Endodermal cell (in vitro differentiated cells): Measurements from ENCODE around the gene VAMP5. TPM values are rescaled to one million over a fixed set of nuclear protein-coding genes. Genes with fewer than 3 reads are reported as not detected.

Source experiments
- DNase-seq: peaks from one replicate; pipeline ENCODE4 v3.0.0-alpha.2; 2017
- H3K27ac ChIP-seq: 2 replicates; pipeline ENCODE4 v1.5.1; 2013; ENCODE audit warnings: mild to moderate bottlenecking, low read depth, low read length, moderate library complexity
- H3K27me3 ChIP-seq: 2 replicates; pipeline ENCODE4 v1.6.1; 2013; ENCODE audit warnings: mild to moderate bottlenecking, low read length, moderate library complexity; ENCODE audit not compliant: insufficient read depth, control insufficient read depth, poor library complexity, severe bottlenecking
- H3K36me3 ChIP-seq: 2 replicates; pipeline ENCODE4 v1.7.0; 2013; ENCODE audit warnings: mild to moderate bottlenecking, low read length, moderate library complexity; ENCODE audit not compliant: control insufficient read depth, insufficient read depth
- H3K4me1 ChIP-seq: one replicate; pipeline ENCODE4 v1.7.0; 2013; ENCODE audit warnings: low read length; ENCODE audit not compliant: control insufficient read depth, insufficient read depth
- H3K4me3 ChIP-seq: 2 replicates; pipeline ENCODE4 v1.5.1; 2013; ENCODE audit warnings: mild to moderate bottlenecking, low read length, moderate library complexity
- H3K9ac ChIP-seq: 2 replicates; pipeline ENCODE4 v1.6.1; 2013; ENCODE audit warnings: mild to moderate bottlenecking, low read length, moderate library complexity; ENCODE audit not compliant: poor library complexity, severe bottlenecking; ENCODE audit errors: extremely low read depth
- H3K9me3 ChIP-seq: 2 replicates; pipeline ENCODE4 v1.6.1; 2013; ENCODE audit warnings: mild to moderate bottlenecking, low read length, moderate library complexity; ENCODE audit not compliant: control insufficient read depth
- H3K27ac Mint-ChIP-seq: 2 replicates; pipeline ENCODE4 v1.8.0; 2020; ENCODE audit warnings: mixed read lengths
- H3K27me3 Mint-ChIP-seq: 2 replicates; pipeline ENCODE4 v1.8.0; 2021; ENCODE audit warnings: mild to moderate bottlenecking, mixed read lengths; ENCODE audit not compliant: insufficient read depth
- H3K36me3 Mint-ChIP-seq: 2 replicates; pipeline ENCODE4 v1.8.0; 2020; ENCODE audit warnings: low read depth, mixed read lengths
- H3K4me1 Mint-ChIP-seq: 2 replicates; pipeline ENCODE4 v1.8.0; 2020; ENCODE audit warnings: mixed read lengths
- H3K4me3 Mint-ChIP-seq: 2 replicates; pipeline ENCODE4 v1.8.0; 2020; ENCODE audit warnings: mild to moderate bottlenecking, moderate library complexity, mixed read lengths
- H3K9me3 Mint-ChIP-seq: 2 replicates; pipeline ENCODE4 v1.8.0; 2020; ENCODE audit warnings: mild to moderate bottlenecking, mixed read lengths
- WGBS, 2 experiments: methylation state at CpG; one replicate each; pipeline versions ENCODE4 v1.1.5 to v1.1.7; 2013; ENCODE audit warnings: missing lambda C conversion rate in 2 of 2, mixed read lengths in 1 of 2; ENCODE audit not compliant: insufficient coverage in 1 of 2, insufficient read length in 1 of 2; 5-methylcytosine and 5-hydroxymethylcytosine counted together
- total RNA-seq, 2 donors: library from RNA; stranded (reverse); fragmentation: NEBNext Ultra II Directional in 1 of 2; extraction: Animal tissue kit (Norgen Biotek cat#: 25700) in 1 of 2; gene quantifications; 2 replicates in 1 of 2; 3 replicates in 1 of 2; pipeline ENCODE4 v1.2.1, GENCODE V29; 2021
- TF ChIP-seq, protein P1 (sequence below): fragments of 200-600 bp; sonication (generic); conservative IDR thresholded peaks from 2 replicates; pipeline ENCODE4 v1.5.0; 2021; ENCODE audit warnings: antibody characterized with exemption, mild to moderate bottlenecking

Gene VAMP5
- total RNA-seq, 2 donors from 2014 or later: 6.3 to 13.9 TPM

DNA sequence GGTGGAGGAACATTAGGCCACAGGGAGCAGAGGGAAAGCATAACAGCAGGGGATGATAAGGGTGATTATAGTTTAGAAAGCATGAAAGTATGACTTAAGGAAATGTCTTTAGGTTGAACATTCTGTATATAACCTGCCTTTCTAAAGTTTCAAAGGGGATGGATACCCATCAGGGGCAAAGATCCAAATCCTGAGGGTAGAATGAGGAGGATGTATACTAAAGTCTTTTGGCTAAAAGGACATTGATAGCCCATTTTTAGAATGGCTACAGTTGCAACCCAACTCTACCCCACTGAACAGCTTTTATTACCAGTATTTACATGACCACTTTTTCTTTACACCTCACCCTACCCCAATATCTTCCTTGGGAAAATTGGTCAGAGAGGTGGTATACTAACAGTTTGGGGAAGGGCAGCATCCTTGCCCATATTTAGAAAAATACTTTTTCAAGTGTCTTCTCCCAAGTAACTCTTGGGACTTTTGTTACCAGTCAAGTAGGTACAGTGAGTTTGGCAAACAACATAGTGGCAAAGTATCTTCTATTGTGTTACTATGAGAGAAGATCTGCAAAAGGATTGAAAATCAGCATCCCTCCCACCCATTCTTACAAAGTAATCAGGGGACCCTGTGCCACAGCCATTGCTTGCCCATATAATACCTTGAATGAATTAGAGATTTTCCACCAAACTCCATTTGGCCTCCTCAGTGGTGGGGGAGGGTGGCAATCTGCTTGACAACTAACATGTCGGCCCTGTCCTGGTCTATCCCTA lies 37.0 kb upstream of the VAMP5 start:
- Histone ChIP-seq H3K27ac (no peak overlapping the region), H3K9me3 (no peaks in the 10 kb centered on the region), H3K27me3 (no peaks in the 10 kb centered on the region), H3K4me3 (no peak overlapping the region), H3K9ac (no peak overlapping the region), H3K36me3 (peaks cover 86% of the 10 kb centered on the region), H3K4me1 (peaks cover 3% of the 10 kb centered on the region)
- peaks cover 80% of the 10 kb centered on the region for H3K36me3 Mint-ChIP-seq
- TF ChIP-seq, protein P1, sequence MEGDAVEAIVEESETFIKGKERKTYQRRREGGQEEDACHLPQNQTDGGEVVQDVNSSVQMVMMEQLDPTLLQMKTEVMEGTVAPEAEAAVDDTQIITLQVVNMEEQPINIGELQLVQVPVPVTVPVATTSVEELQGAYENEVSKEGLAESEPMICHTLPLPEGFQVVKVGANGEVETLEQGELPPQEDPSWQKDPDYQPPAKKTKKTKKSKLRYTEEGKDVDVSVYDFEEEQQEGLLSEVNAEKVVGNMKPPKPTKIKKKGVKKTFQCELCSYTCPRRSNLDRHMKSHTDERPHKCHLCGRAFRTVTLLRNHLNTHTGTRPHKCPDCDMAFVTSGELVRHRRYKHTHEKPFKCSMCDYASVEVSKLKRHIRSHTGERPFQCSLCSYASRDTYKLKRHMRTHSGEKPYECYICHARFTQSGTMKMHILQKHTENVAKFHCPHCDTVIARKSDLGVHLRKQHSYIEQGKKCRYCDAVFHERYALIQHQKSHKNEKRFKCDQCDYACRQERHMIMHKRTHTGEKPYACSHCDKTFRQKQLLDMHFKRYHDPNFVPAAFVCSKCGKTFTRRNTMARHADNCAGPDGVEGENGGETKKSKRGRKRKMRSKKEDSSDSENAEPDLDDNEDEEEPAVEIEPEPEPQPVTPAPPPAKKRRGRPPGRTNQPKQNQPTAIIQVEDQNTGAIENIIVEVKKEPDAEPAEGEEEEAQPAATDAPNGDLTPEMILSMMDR: no peak
- H3K27ac Mint-ChIP-seq: no peak overlapping the region
- no peak overlapping the region for H3K4me3 Mint-ChIP-seq
- H3K27me3 Mint-ChIP-seq: no peaks in the 10 kb centered on the region
- WGBS, 2 experiments: 100% methylated on average over 1 of the region's 1 CpG; no CpG with 5 or more reads in 1 of the 2 experiments
- H3K9me3 Mint-ChIP-seq: no peaks in the 10 kb centered on the region
- DNase-seq: peak; percentile 61
- H3K4me1 Mint-ChIP-seq: peaks cover 16% of the 10 kb centered on the region

DNA sequence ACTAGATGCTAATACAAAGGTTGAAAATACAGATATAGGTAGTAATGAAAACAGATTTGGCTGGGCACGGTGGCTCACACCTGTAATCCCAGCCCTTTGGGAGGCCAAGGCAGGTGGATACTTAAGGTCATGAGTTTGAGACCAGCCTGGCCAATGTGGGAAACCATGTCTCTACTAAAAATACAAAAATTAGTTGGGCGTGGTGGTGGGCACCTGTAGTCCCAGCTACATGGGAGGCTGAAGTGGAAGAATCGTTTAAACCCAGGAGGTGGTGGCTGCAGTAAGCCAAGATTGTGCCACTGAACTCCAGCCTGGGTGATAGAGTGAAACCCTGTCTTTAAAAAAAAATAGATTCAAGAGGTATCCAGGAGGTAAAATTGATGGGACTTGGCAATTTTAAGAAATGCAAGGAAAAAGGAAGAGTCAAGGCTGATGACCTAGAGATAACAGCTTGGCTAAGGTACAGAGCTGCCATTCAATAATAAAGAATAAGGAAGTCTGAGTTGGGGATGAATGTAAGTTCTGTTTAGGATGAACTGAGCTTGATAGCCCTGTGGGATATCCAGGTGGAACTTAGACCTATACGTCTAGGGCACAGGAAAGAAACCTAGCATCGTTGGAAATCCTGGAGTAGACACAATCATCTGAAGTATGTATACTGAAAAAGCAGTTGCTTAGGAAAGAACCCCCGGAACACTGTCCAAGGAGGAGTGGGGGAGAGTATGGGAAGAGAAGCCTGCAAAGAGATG lies 36.2 kb upstream of the VAMP5 start:
- H3K27me3 Mint-ChIP-seq: no peaks in the 10 kb centered on the region
- peaks cover 10% of the 10 kb centered on the region for H3K4me1 Mint-ChIP-seq
- Histone ChIP-seq H3K9ac (no peak overlapping the region), H3K36me3 (peaks cover 85% of the 10 kb centered on the region), H3K27me3 (no peaks in the 10 kb centered on the region), H3K27ac (no peak overlapping the region), H3K4me3 (no peak overlapping the region), H3K4me1 (no peaks in the 10 kb centered on the region), H3K9me3 (no peaks in the 10 kb centered on the region)
- WGBS, 2 experiments: 90 to 95% methylated on average over 5 to 6 of the region's 6 CpGs
- H3K36me3 Mint-ChIP-seq: peaks cover 79% of the 10 kb centered on the region
- no peak overlapping the region for H3K27ac Mint-ChIP-seq
- DNase-seq: no peak
- no peak overlapping the region for H3K4me3 Mint-ChIP-seq
- H3K9me3 Mint-ChIP-seq: no peaks in the 10 kb centered on the region
- TF ChIP-seq, protein P1: no peak

DNA sequence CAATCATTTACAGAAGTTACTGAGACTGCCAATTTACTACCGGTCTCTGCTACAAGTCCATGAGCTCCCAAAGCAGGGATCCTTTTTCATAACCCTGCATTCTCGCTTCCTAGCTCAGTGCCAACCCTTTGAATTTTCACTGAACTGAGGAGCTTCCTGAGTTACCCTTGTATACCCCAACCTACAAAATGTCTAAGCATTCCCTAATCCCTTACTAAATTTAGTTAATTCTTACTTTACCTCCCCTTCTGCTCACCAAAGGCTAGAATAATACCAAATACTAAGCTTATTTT lies 35.7 kb upstream of the VAMP5 start:
- H3K27me3 ChIP-seq: no peaks in the 10 kb centered on the region
- Mint-ChIP-seq H3K36me3 (peaks cover 77% of the 10 kb centered on the region), H3K27me3 (no peaks in the 10 kb centered on the region), H3K27ac (no peak overlapping the region), H3K4me1 (peaks cover 6% of the 10 kb centered on the region), H3K4me3 (no peak overlapping the region), H3K9me3 (no peaks in the 10 kb centered on the region)
- 95 to 96% methylated on average over 2 of the region's 2 CpGs for WGBS, 2 experiments
- TF ChIP-seq, protein P1: no peak
- H3K4me1 ChIP-seq: no peaks in the 10 kb centered on the region
- H3K4me3 ChIP-seq: no peak overlapping the region
- peaks cover 83% of the 10 kb centered on the region for H3K36me3 ChIP-seq
- no peak overlapping the region for H3K9ac ChIP-seq
- no peak for DNase-seq
- no peak overlapping the region for H3K27ac ChIP-seq
- no peaks in the 10 kb centered on the region for H3K9me3 ChIP-seq
